GM21528 (cell line): ENCODE data around the gene GIPR.
"Not testable (repeated sequence)": the region's sequence is repeated elsewhere in the genome, so short reads cannot be mapped to it uniquely, and the experiment has no call there.

Source experiments
- ATAC-seq: cut with Tn5 transposase; IDR thresholded peaks from one replicate; pipeline ENCODE4 v1.9.1; 2021; ENCODE audit warnings: mild to moderate bottlenecking, moderate library complexity; ENCODE audit not compliant: unreplicated experiment, low FRiP score

Gene GIPR, protein sequence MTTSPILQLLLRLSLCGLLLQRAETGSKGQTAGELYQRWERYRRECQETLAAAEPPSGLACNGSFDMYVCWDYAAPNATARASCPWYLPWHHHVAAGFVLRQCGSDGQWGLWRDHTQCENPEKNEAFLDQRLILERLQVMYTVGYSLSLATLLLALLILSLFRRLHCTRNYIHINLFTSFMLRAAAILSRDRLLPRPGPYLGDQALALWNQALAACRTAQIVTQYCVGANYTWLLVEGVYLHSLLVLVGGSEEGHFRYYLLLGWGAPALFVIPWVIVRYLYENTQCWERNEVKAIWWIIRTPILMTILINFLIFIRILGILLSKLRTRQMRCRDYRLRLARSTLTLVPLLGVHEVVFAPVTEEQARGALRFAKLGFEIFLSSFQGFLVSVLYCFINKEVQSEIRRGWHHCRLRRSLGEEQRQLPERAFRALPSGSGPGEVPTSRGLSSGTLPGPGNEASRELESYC

DNA sequence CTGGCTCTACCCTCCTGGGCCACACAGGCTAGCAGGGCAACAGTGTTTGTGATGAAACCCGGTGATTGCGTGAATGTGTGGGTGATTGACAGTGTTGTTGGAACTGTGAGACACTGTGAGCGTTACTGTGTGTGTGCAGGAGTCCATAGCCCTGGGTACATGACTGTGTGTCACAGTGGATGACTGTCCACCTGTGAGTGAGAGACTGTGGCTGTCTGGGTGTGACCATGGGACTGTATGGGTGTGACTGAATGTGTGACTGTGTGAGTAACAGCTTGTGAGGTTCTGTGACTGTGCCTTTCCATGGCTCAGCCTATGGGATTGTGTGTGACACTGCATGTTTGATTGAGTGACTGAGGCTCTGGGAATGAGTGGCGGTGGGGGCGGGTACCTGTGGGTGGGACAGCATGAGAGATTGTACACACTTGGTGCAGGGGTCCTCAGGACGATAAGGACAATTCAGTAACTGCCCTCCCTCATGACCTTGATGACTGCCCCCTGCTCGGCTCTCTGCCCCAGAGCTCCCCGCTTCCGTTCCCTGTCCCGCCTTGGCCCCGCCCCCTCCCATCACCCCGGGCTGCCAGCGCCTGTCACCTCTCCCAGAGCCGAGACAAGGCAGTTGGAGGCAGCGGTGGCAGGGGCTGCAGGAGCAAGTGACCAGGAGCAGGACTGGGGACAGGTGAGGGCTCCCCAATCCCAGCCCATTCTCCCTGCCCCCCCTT, at the start of gene GIPR:
Gene GIPR, plus strand, starts transcription at position 602 of the 722 bp plus-strand sequence. CDS start 1,300 bp downstream, outside the sequence.
- ATAC-seq = no peak

DNA sequence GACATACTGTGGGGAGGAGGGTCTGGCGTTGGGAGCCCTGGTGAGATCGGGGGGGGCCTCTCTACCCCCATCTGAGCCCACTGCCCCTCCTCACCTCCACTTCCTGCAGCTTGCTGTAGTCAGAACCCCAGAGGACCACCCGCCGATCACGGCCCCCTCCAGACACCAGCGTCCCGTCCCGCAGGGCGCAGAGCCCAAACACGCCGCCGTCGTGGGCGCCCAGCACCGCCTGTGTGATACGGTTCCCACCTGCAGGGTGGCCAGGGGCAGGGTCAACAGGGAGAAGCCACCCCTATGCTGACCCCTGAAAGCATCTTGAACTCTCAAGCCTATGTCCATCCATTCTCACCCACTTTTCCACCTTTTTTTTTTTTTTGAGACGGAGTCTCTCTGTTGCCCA, 46.6 kb upstream of the GIPR start:
- ATAC-seq = no peak

DNA sequence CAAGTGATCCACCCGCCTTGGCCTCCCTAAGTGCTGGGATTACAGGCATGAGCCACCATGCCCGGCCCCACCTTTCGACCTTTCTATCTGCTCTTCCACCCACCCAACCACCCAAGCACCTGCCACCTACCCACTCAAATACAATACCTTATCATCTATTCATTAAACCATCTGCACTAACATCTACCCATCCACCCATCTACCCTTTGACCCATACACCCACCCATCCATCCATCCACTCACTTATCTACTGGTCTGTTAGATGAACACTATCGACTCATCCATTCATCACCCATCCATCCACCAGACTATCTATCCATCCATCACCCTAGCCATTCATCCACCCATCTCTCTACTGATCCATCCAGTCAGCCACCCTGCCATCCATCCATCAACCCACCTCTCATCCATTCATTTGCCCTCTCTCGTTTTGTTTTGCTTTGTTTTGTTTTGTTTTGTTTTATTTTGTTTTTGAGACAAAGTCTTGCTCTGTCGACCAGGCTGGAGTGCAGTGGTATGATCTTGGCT, 46.0 kb upstream of the GIPR start:
- no peak for ATAC-seq

DNA sequence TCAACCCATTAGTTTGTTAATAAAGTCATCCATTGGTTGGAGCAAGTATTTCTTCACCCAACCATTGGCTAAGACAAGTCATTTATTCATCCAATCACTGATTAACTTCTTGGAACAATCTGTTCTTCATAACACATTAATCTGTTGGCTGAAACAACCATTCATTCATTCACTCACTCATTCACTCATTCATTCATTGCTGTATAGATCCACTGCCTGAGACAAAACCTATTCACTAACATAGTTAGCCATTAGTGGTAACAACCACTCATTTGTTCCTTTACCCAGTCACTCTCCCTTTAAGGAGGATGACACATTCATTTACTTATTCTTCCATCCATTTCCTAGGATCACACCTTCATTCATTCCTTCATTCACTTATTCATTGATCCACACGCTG, 44.0 kb upstream of the GIPR start:
- no peak for ATAC-seq

DNA sequence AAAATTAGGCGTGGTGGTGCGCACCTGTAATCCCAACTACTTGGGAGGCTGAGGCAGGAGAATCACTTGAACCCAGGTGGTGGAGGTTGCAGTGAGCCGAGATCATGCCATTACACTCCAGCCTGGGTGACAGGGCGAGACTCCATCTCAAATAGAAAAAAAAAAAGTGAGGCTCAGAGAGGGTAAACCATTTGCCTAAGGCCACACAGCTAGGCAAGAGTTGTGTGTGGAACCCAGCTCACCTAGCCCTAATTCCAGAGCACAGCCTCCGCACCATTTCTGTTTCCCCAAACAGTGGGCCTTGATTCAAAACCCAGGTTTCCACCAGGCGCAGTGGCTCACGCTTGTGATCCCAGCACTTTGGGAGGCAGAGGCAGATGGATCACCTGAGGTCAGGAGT, 39.8 kb upstream of the GIPR start:
- not testable (repeated sequence) for ATAC-seq

DNA sequence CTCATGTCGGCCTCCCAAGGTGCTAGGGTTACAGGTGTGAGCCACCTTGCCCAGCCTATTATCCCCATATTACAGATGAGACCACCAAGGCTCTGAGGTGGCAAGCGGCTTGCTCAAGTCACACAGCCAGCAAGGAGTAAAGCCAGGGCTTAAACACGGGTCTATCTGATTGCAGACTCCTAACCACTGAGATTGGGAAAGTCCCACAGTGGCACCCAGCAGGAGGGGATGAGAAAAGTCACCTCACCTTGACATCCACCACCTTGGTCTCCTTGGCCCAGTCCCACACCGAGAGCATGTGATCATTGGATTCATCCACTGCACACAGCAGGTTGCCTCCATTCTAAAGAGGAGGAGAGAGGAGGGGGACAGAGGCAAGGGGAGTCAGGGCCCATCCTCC, 38.3 kb upstream of the GIPR start:
- ATAC-seq = no peak

DNA sequence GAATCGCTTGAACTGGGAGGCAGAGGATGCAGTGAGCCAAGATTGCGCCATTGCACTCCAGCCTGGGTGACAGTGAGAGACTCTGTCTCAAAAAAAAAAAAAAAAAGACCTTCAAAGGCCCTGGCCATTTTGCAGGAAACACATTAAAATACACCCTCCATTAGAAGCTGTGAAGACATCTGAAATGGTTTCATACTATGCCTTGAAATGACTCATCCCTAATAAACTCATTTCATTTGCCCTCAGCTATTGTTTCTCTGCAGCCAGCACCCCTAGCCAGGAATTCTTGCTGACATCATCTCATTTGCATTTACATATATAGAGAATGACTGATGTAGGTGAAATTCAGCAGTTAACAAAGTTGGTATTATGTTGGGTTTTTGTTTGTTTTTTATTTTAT, 37.6 kb upstream of the GIPR start:
- ATAC-seq = no peak

DNA sequence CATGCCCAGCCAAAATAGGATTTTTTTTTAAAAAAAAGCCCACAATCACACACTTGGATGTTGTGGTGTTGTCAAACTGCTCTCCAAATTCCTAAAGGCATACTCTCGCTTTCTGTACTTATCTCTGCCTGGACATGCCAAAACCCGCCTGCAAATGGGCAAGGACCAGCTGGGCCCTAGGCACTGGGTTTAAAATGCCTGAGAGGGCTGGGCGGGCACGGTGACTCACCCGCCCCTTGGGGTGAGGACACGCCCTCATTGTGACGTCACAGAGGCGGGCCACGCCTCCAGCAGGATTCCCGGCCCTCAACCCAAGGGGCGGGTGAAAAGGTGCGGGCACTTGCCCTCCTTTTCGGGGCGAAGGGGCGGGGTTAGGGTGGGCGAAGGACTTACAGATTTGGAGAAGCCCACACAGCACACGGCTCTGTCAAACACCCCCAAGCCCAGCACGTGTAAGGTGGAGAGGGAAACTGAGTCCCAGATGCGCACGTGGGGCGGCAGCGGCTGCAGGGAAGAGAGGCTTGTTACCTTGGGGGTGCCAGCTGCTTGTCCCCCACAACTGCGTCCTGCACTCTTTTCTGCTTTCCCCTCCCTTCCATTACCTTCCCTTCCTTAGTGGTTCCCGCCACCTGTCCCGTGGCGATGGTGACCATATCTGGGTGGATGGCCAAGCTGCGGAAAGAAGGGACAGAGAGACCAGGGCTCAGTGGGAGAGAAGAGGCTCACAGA, 35.4 kb upstream of the GIPR start:
- ATAC-seq = no peak

DNA sequence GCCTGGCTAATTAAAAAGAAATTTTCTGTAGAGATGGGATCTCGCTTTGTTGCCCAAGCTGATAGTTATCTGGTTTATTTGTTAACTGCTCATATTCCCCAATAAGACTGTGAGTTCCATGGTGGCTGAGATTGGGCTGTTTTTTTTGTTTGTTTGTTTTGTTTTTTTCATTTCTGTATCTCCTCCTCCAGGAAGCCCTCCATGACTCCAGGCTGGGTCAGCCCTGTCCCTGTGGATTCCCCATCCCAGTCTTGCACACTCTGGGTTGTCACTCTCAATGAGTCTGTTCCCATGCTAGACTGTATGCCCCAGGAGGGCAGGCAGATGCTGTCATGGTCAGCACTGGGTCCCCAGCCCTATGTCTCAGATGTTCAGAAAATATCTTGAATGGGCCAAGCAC, 31.7 kb upstream of the GIPR start:
- no peak for ATAC-seq

DNA sequence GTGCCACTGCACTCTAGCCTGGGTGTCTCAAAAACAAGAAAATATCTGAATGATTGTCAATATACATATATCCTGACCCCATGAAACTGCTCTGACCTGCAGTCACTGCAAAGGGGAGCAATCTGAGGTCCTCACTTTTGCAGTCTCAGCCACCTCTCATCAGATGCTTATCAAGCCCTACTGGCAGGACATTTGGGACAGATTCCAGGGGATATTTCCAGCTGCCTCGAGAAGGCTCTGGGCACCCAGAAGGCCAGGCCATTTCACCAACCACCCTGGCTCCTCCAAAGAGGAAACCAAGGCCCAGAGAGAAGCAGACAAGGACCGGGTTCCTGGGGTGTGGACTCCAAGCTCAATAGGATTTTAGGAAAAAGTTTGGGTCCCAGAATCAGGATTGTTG, 31.1 kb upstream of the GIPR start:
- ATAC-seq = no peak

DNA sequence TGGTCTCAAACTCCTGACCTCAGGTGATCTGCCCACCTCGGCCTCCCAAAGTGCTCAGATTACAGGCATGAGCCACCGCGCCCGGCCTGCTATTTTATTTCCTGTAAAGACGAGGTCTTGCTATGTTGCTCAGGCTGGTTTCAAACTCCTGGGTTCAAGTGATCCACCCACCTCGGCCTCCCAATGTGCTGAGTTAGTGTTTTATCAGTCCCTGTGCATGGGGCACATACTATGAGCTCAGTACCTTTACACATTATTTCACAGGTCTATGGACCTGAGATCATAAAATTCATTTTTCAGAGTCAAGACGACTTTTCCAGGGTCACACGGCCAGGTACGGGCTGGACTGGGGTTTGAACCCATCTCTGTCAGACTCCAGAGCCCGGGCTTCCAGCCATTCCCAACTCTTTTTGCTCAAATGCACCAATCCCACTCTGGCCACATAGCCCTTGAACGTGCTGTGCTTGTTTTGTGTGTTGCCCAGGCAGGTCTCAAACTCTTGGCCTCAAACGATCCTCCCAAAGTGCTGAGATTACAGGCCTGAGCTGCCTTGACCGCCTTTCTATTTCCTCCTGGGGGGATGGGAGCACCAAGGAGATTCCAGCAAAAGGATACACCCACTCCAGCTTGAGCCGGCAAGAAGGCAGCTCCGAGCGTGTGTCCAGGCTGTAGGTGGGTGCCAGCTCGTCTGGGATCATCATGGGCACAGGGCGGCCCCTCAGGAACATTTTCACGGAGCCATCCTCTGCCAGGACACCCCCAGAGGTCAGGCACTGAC, 29.9 kb upstream of the GIPR start:
- no peak for ATAC-seq

DNA sequence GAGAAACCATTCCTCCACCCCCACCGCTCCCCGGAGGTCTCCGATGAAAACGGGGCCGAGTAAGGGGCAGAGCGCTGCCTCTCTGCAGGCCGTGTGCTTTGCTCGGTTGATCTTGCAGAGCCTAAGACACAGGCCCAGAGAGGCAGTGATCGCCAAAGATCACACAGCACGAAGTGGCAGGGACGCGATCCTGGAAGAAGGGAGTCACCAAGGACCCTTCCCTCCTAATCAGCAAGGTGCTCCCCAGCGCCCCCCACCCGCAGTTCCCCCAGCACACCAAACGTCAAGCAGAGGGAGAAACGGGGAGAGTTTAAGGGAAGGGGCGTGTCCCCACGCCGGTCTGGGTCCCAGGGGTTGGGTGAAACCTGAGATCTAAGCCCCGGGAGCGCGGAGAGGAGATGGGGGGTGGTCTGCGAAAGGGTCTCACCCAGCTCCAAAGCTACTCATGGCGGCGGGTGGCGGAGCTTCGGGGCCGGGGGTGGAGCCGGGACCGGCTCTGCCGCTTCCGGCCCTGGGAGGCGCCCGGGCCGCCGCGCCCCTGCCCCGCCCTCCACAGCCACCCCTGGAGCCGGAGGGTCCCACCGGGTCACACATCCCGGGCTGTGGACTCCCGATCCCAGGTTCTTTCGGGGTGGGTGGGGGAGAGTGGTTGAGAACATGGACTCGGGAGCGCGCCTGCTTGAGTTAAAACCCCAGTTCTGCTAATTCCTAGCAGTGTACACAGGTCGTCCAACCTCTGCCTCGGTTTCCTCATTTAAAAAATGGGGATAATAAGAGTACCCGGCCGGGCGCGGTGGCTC, 28.9 kb upstream of the GIPR start, which contains the start of gene EML2:
Gene EML2, minus strand, starts transcription at position 468 of the 800 bp plus-strand sequence. Its CDS starts 21 bp downstream, at position 447.
- no peak for ATAC-seq

DNA sequence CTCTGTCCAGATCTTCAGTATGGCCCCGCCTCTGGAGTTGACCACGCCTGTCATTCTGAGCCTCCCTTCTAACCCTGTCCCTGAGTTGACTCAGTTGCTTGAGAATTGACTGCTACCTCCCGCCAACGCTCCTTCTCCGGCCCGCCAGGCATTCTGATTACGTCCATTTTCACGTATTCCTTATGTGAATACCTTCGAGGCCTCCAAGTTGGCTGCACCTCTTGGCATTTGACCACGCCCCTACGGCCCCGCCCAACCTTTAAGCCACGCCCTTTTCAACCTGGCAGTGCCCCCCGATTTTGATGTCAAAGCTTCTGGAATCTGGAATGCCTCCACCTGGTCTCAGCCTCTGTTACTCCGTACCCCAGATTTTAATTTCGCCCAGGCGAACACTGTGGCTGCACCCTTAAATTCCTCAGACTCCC, 27.2 kb upstream of the GIPR start:
- no peak for ATAC-seq

DNA sequence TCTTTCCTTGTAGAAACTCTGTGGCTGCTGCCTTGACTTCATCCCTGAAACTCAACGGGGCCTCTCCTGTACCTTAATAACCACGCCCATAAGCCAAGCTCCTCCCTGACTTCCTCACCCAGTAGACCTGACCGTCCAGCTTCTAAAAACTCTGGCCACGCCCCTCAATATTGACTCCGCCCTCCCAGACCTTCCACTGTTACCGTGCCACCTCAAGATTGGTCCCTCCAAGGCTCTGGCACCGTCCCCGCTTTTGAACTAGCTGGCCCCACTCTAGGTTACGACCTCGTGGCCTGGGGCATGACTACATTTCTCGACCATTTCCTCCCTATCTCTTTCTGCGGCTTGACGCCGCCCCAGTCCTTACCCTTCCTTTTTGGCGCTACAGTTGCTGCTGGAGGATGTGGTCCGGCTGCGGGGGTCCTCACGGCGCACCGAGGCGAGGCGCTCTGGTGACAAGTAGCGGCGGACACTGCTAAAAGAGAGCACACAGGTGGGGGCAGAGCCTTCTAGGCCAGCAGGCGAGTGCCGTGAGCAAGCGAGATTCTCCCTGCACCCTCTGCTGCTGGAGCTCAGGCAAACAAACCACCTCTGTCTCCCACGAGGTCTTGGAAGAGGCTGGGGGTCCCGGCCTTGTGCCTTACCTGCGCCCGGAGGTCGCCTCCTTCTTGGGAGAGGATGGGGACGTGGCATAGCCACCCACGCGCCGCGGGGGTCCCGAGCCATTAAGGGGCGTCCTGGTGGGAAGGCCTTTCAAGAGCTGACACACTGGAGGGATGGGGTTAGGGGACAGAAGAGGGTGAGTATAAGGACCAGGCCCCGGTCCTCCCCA, 26.5 kb upstream of the GIPR start:
- ATAC-seq = peak; percentile 32

DNA sequence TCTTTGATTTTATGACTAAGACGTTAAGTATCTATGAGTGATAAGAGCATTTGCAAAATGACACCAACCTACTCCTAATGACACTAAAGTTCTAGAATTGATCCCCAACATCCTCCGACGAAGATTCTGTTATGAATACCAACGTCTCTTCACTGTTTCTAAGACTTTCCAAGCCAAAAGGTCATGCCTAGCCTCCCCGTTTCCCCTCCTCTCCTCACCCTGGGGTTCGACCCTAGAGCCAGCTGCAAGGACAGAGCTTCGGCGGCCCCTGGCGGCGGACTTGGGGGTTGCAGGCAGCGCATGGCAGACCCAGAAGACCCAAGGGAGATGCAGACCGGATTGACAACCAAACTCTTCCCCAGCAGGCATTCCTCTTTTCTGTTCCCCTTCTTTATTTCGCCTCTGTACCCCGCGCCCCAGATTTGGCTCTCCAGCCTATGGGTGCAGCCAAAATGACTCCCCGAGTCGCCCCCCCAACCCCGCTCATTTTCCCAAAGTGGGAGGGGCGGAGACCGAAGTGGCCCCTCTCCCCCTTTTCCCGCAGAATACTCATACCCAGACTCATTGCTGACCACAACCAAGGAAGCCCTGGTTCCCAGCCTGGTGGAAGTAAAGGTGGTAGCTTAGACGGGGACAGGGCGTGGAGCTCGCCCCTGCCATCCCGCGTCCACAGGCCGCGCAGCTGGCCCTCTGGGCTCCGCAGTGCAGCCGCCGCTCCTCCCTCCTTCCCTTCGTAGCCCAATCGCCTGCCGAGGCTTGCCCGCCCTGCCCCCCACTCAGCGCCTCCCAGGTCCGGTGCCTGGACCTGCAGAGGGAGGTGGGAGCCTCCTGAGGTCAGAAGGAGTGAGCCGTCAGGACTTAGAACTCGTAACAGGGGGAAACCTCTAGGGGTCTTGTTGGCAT, 24.7 kb upstream of the GIPR start:
- ATAC-seq = peak; percentile 29

DNA sequence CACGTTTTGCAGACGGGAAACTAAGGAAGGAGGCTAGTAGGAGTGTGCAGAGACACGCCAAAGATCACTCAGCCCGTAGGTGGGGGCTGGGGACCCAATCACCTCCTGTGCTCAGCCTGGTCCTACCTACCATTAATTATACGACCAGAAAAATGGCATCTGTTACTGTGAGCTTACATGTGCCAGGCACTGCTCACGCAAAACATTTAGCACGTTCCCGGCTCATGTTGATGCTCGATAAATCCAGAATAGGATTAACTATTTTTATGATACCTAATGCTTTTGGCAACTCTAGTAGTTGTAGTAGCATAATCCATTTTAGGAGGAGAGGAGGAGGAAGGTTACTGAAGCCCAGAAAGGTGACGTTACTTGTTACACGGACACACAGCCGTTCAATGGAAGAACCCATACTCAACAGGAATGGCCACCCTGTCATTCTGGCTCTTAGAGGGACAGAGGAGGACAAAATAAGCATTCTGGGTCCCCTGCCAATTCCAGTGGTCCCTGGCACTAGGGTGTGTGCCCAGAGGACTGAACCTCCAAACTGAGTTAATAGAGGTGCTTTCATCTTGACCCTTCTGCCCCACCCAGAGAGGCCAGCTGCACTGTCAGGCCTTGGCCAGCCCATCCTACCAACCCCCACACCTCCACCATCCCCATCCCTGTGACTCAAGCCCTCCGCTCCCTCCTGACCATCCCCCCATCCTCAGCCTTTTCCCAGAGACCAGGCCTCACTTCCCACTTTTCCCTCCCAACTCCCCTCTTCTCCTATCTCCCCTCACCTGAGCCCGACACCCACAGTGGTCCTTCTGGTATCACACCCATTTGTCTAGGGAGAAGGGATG, 23.9 kb upstream of the GIPR start:
- ATAC-seq = no peak
